Mesendoderm (in vitro differentiated cells): ENCODE measurements around the gene FGGY. TPM values are rescaled to one million over a fixed set of nuclear protein-coding genes. Genes with fewer than 3 reads are reported as not detected.
A peak's percentile ranks its signal among the peaks of the same experiment; 100 is the strongest.
"Not testable (repeated sequence)": the region's sequence is repeated elsewhere in the genome, so short reads cannot be mapped to it uniquely, and the experiment has no call there.

ENCODE experiments used
- DNase-seq: peaks from one replicate; pipeline ENCODE4 v3.0.0; 2013
- H2AK5ac ChIP-seq: 2 replicates; pipeline ENCODE4 v1.6.1; 2013; ENCODE audit warnings: low read length, inconsistent platforms
- H2BK120ac ChIP-seq: 2 replicates; pipeline ENCODE4 v1.6.1; 2013; ENCODE audit warnings: low read depth, mild to moderate bottlenecking, low read length, moderate library complexity, mixed read lengths
- H2BK15ac ChIP-seq: replicated peaks from 2 replicates; pipeline ENCODE4 v1.6.1; 2013; ENCODE audit warnings: low read depth, mild to moderate bottlenecking, moderate library complexity
- H2BK5ac ChIP-seq: 2 replicates; pipeline ENCODE4 v1.6.1; 2013; ENCODE audit warnings: low read length, inconsistent platforms
- H3K18ac ChIP-seq: 2 replicates; pipeline ENCODE4 v1.6.1; 2013; ENCODE audit warnings: mild to moderate bottlenecking, low read length, mixed read lengths
- H3K23ac ChIP-seq: one replicate; pipeline ENCODE4 v1.6.1; 2013; ENCODE audit warnings: low read length
- H3K27ac ChIP-seq: 2 replicates; pipeline ENCODE4 v1.5.1; 2013; ENCODE audit warnings: low read depth, mild to moderate bottlenecking, inconsistent platforms, low read length, moderate library complexity
- H3K27me3 ChIP-seq: 2 replicates; pipeline ENCODE4 v1.6.1; 2013; ENCODE audit warnings: low read length, control low read depth, mild to moderate bottlenecking, inconsistent platforms; ENCODE audit not compliant: insufficient read depth, poor library complexity
- H3K36me3 ChIP-seq: 2 replicates; pipeline ENCODE4 v1.6.1; 2013; ENCODE audit warnings: low read length, inconsistent platforms; ENCODE audit not compliant: control insufficient read depth, insufficient read depth
- H3K4ac ChIP-seq: one replicate; pipeline ENCODE4 v1.6.1; 2013; ENCODE audit warnings: low read depth, mild to moderate bottlenecking, low read length, moderate library complexity
- H3K4me1 ChIP-seq: 2 replicates; pipeline ENCODE4 v1.6.1; 2013; ENCODE audit warnings: low read depth, low read length, inconsistent platforms; ENCODE audit not compliant: control insufficient read depth
- H3K4me2 ChIP-seq: 2 replicates; pipeline ENCODE4 v1.6.1; 2013; ENCODE audit warnings: low read length
- H3K4me3 ChIP-seq: 2 replicates; pipeline ENCODE4 v1.5.1; 2013; ENCODE audit warnings: mild to moderate bottlenecking, low read length
- H3K56ac ChIP-seq: one replicate; pipeline ENCODE4 v1.6.1; 2013; ENCODE audit warnings: low read length
- H3K79me1 ChIP-seq: 2 replicates; pipeline ENCODE4 v1.6.1; 2013; ENCODE audit warnings: low read length, inconsistent platforms
- H3K79me2 ChIP-seq: 2 replicates; pipeline ENCODE4 v1.6.1; 2013; ENCODE audit warnings: mild to moderate bottlenecking, low read length; ENCODE audit not compliant: control insufficient read depth, insufficient read depth
- H3K9ac ChIP-seq: 2 replicates; pipeline ENCODE4 v1.6.1; 2013; ENCODE audit warnings: low read length, inconsistent platforms
- H4K5ac ChIP-seq: one replicate; pipeline ENCODE4 v1.6.1; 2013; ENCODE audit warnings: low read length
- H4K8ac ChIP-seq: one replicate; pipeline ENCODE4 v1.6.1; 2013; ENCODE audit warnings: low read depth, mild to moderate bottlenecking, control low read depth, low read length, moderate library complexity
- WGBS: extraction: QIAGEN DNeasy Blood & Tissue Kit; methylation state at CpG from one replicate; pipeline ENCODE4 v1.1.7; 2013; ENCODE audit warnings: low lambda C conversion rate, missing lambda C conversion rate; ENCODE audit not compliant: insufficient coverage; ENCODE audit errors: extremely low coverage; 5-methylcytosine and 5-hydroxymethylcytosine counted together
- polyA plus RNA-seq, 2 experiments: library from polyadenylated mRNA; stranded (reverse); fragments of 200-250 nt; gene quantifications; one replicate each; pipeline ENCODE4 v1.2.3, GENCODE V29; 2013

Gene FGGY, protein sequence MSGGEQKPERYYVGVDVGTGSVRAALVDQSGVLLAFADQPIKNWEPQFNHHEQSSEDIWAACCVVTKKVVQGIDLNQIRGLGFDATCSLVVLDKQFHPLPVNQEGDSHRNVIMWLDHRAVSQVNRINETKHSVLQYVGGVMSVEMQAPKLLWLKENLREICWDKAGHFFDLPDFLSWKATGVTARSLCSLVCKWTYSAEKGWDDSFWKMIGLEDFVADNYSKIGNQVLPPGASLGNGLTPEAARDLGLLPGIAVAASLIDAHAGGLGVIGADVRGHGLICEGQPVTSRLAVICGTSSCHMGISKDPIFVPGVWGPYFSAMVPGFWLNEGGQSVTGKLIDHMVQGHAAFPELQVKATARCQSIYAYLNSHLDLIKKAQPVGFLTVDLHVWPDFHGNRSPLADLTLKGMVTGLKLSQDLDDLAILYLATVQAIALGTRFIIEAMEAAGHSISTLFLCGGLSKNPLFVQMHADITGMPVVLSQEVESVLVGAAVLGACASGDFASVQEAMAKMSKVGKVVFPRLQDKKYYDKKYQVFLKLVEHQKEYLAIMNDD
- 3.0 TPM for polyA plus RNA-seq (2013, experiment 1 of 2)
- 2.6 TPM for polyA plus RNA-seq (2013, experiment 2 of 2)

DNA sequence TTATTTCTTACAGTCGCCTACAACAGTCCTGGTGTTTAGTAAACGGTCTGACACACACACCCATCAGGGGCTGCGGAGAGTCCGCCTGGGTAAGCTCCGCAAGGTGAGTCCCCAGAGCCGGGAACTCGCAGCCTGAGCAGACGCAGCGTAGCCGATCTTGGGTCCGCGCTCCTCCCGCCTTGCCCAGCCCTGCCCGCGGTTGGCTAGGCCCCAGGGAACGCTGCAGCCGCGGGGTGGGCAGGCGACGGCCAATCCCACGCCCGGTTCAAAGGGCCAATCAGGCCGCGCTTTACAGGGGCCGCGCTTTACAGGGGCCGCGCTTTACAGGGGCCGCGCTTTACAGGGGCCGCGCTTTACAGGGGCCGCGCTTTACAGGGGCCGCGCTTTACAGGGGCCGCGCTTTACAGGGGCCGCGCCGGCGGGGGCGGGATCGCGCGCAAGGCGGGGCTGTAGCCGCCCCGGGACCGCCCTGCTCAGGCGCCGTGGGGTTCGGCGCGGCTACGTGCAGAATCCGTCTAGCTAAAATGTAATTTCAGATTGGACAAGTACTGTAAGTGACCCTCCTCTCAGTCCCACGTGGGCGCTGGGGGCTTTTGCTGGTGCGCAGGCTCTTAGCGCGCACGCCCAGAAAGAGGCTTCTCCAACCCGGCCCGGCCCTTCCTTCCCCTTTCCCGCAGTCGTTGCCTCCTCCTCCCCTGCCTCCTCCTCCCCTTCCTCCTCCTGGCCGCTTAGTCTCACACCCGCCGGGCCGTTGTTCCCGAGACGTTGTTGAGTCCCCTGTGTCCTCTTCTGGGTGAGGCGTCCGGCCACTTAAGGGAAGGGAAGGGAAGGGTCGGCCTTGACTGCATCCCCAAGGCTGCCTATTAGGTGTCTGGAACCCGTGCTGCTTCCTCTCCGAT lies at the start of gene FGGY:
FGGY (plus strand) TSS at position 737 of the 899 bp plus-strand sequence. CDS start 24,456 bp downstream, outside the sequence.
- Histone ChIP-seq H2BK120ac (no peak within 1 kb of the TSS), H3K18ac (no peak within 1 kb of the TSS), H2AK5ac (no peak within 1 kb of the TSS), H4K8ac (no peak within 1 kb of the TSS), H3K27ac (peak within 1 kb of the TSS; percentile 54), H2BK5ac (peak within 1 kb of the TSS; percentile 87), H3K27me3 (no peaks in the 10 kb centered on the region), H3K4me2 (peak within 1 kb of the TSS; percentile 87), H3K36me3 (no peaks in the 10 kb centered on the region), H3K4me3 (peak within 1 kb of the TSS; percentile 61), H3K56ac (peak within 1 kb of the TSS; percentile 93), H2BK15ac (no peak within 1 kb of the TSS), H3K79me1 (no peaks in the 10 kb centered on the region), H3K79me2 (no peaks in the 10 kb centered on the region), H3K9ac (peak within 1 kb of the TSS; percentile 86), H3K4me1 (peaks cover 3% of the 10 kb centered on the region), H3K23ac (peak within 1 kb of the TSS; percentile 91), H3K4ac (no peak within 1 kb of the TSS), H4K5ac (peak within 1 kb of the TSS; percentile 92)
- peak; percentile 98 for DNase-seq
- no CpG with 5 or more reads among the region's 78 CpGs for WGBS

DNA sequence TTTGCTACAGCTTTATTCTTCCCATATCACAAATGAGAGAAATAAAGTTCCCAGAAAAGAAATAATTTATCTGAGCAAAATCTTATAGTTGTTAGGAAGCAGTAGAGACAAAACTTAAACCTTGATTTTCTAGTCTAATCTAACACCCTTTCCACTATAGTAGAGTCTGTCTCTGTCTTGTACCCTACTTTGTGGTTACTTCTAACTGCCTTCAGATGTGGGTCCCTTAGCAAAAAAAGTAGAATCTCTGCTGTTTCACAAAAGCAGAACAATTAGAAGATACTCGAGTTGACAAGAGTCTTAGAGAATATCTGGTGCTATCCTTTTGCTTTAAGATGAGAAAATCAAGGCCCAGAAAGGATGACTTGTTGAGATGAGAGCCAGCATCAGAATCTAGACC lies 48.1 kb upstream of the FGGY start:
- Histone ChIP-seq H4K8ac (no peak overlapping the region), H4K5ac (no peak overlapping the region), H3K27me3 (no peaks in the 10 kb centered on the region), H2BK5ac (no peak overlapping the region), H3K79me1 (no peaks in the 10 kb centered on the region), H3K4me1 (no peaks in the 10 kb centered on the region), H3K36me3 (no peaks in the 10 kb centered on the region), H3K4ac (no peak overlapping the region), H2AK5ac (no peak overlapping the region), H3K27ac (no peak overlapping the region), H2BK15ac (no peak overlapping the region), H3K4me3 (no peak overlapping the region), H3K56ac (no peak overlapping the region), H3K79me2 (no peaks in the 10 kb centered on the region), H3K9ac (no peak overlapping the region), H3K23ac (no peak overlapping the region), H3K4me2 (no peak overlapping the region), H2BK120ac (no peak overlapping the region), H3K18ac (no peak overlapping the region)
- no peak for DNase-seq
- WGBS: no CpG with 5 or more reads among the region's 1 CpG

DNA sequence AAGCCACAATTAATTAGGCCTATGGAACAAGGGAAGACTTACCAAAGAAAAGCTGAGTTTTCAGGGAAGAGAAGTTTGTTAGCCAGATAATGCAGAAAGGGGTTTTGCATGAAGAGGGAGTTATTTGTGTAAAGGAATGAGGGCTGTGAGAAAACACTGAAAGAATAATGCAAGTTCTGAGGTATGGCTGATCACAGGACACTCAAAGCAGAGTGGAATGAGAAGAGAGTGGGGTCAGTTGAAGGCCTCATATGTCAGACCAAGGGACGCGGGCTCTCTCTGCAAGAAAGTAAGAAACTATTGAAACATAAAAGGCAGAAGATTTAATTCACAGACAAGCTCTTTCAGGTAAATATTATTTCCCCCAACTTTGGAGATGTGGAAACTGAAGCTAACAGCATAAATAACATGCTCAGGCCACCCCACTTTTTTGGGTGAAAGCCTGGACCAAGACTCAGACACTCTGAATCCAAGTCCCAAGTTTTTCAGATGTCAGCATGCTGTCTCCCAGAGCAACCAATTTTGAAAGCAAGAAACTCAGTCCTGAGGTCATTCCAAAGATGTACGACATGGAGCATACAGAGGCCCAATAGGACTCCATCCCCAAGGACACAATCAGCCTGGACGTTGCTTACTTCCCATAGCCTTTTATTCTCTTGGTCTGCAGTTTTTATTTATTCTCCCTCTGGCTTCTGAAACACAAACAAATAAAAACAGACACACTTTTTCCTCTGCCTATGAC lies 47.3 kb upstream of the FGGY start:
- Histone ChIP-seq H3K79me2 (no peaks in the 10 kb centered on the region), H2AK5ac (no peak overlapping the region), H3K56ac (no peak overlapping the region), H3K79me1 (no peaks in the 10 kb centered on the region), H3K27ac (no peak overlapping the region), H3K9ac (no peak overlapping the region), H4K5ac (no peak overlapping the region), H2BK15ac (no peak overlapping the region), H3K18ac (no peak overlapping the region), H2BK120ac (no peak overlapping the region), H3K36me3 (no peaks in the 10 kb centered on the region), H3K4ac (no peak overlapping the region), H3K4me2 (no peak overlapping the region), H3K4me3 (no peak overlapping the region), H3K4me1 (no peaks in the 10 kb centered on the region), H3K23ac (no peak overlapping the region), H3K27me3 (no peaks in the 10 kb centered on the region), H2BK5ac (no peak overlapping the region), H4K8ac (no peak overlapping the region)
- WGBS: no CpG with 5 or more reads among the region's 4 CpGs
- no peak for DNase-seq

DNA sequence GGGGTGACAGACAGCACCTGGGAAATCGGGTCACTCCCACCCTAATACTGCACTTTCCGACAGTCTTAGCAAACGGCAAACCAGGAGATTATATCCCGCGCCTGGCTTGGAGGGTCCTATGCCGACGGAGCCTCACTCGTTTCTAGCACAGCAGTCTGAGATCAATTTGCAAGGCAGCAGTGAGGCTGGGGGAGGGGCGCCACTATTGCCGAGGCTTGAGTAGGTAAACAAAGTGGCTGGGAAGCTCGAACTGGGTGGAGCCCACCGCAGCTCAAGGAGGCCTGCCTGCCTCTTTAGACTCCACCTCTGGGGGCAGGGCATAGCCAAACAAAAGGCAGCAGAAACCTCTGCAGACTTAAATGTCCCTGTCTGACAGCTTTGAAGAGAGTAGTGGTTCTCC lies 45.8 kb upstream of the FGGY start:
- not testable (repeated sequence) for H3K27me3 ChIP-seq, H3K27ac ChIP-seq, H3K36me3 ChIP-seq, H3K4me3 ChIP-seq, H3K23ac ChIP-seq, H3K18ac ChIP-seq, H3K9ac ChIP-seq, H3K4ac ChIP-seq, H3K79me1 ChIP-seq, H4K5ac ChIP-seq, H2BK120ac ChIP-seq, H3K4me1 ChIP-seq, H2BK5ac ChIP-seq, H3K4me2 ChIP-seq, H3K79me2 ChIP-seq, H2BK15ac ChIP-seq, H4K8ac ChIP-seq, H2AK5ac ChIP-seq, H3K56ac ChIP-seq, DNase-seq
- no CpG with 5 or more reads among the region's 12 CpGs for WGBS

DNA sequence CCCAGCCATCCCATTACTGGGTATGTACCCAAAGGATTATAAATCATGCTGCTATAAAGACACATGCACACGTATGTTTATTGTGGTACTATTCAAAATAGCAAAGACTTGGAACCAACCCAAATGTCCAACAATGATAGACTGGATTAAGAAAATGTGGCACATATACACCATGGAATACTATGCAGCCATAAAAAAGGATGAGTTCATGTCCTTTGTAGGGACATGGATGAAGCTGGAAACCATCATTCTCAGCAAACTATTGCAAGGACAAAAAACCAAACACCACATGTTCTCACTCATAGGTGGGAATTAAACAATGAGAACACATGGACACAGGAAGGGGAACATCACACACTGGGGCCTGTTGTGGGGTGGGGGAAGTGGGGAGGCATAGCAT lies 40.5 kb upstream of the FGGY start:
- WGBS: no CpG with 5 or more reads among the region's 1 CpG

More for the DNA sequence above, 40.5 kb upstream of the FGGY start:
- not testable (repeated sequence) for H2AK5ac ChIP-seq, H3K18ac ChIP-seq, H2BK15ac ChIP-seq, H2BK120ac ChIP-seq, H3K23ac ChIP-seq, H3K27me3 ChIP-seq, H3K4me2 ChIP-seq, H3K4me1 ChIP-seq, H3K79me1 ChIP-seq, H4K8ac ChIP-seq, H2BK5ac ChIP-seq, H3K56ac ChIP-seq, H3K4me3 ChIP-seq, H4K5ac ChIP-seq, H3K27ac ChIP-seq, H3K9ac ChIP-seq, DNase-seq, H3K4ac ChIP-seq, H3K36me3 ChIP-seq, H3K79me2 ChIP-seq
